Heart right ventricle (tissue), 16 donors: ENCODE measurements around the gene TLN1. TPM values are rescaled to one million over a fixed set of nuclear protein-coding genes. Genes with fewer than 3 reads are reported as not detected.
A peak's percentile ranks its signal among the peaks of the same experiment; 100 is the strongest.

Experiments used
- ATAC-seq, 8 donors: fragments of 200-7000 bp; cut with Tn5 transposase; one replicate each; pipeline ENCODE4 v1.9.1; 2020; ENCODE audit warnings: mild to moderate bottlenecking in 8 of 8, moderate library complexity in 8 of 8, moderate number of reproducible peaks in 1 of 8
- DNase-seq, 2 donors: peaks; one replicate each; pipeline ENCODE4 v3.0.0-alpha.2; 2020
- H3K27ac ChIP-seq, 10 donors: fragments of 200-600 bp; sonication (generic) in 2 of 10; one replicate each; pipeline versions ENCODE4 v1.5.0 to v1.8.0; 2020 to 2022; ENCODE audit warnings: mild to moderate bottlenecking in 3 of 10
- H3K27me3 ChIP-seq, 7 donors: fragments of 200-600 bp; one replicate each; pipeline ENCODE4 v1.8.0; 2021 to 2022; ENCODE audit warnings: mild to moderate bottlenecking in 2 of 7
- H3K36me3 ChIP-seq, 9 donors: fragments of 200-600 bp; sonication (generic) in 1 of 9; one replicate each; pipeline versions ENCODE4 v1.5.0 to v1.8.0; 2020 to 2022; ENCODE audit warnings: mild to moderate bottlenecking in 2 of 9
- H3K4me1 ChIP-seq, 9 donors: fragments of 200-600 bp; sonication (generic) in 1 of 9; one replicate each; pipeline versions ENCODE4 v1.5.0 to v1.8.0; 2020 to 2022; ENCODE audit warnings: mild to moderate bottlenecking in 4 of 9
- H3K4me3 ChIP-seq, 10 donors: fragments of 200-600 bp; sonication (generic) in 2 of 10; one replicate each; pipeline versions ENCODE4 v1.5.0 to v1.8.0; 2020 to 2022; ENCODE audit warnings: mild to moderate bottlenecking in 7 of 10, moderate library complexity in 2 of 10
- H3K9me3 ChIP-seq, 11 donors: fragments of 200-600 bp in 10 of 11; sonication (generic) in 2 of 11; one replicate each; pipeline versions ENCODE4 v1.5.0 to v1.8.0; 2013 to 2022; ENCODE audit warnings: mild to moderate bottlenecking in 2 of 11, control low read depth in 1 of 11, moderate library complexity in 1 of 11
- CTCF ChIP-seq, 9 donors: fragments of 200-600 bp; sonication (generic) in 2 of 9; IDR thresholded peaks; one replicate each; pipeline versions ENCODE4 v1.5.0 to v1.8.0; 2021 to 2022; ENCODE audit warnings: antibody characterized with exemption in 9 of 9, mild to moderate bottlenecking in 5 of 9, moderate library complexity in 1 of 9
- WGBS, 2 donors: extraction: QIAGEN DNeasy Blood & Tissue Kit; methylation state at CpG; one replicate each; pipeline ENCODE4 v1.1.7; 2013; ENCODE audit warnings: inconsistent platforms in 1 of 2; 5-methylcytosine and 5-hydroxymethylcytosine counted together
- intact Hi-C, 10 donors: fragments of 100-400 bp; cut with DNase I; formaldehyde crosslinking; loops; one replicate each; pipeline versions ENCODE4 v1.11.1 to v1.14.2; 2022
- polyA plus RNA-seq, 2 donors: library from polyadenylated mRNA; stranded (reverse); fragments of 200-250 nt; gene quantifications; one replicate each; pipeline ENCODE4 v1.2.3, GENCODE V29; 2013
- total RNA-seq, 10 donors: library from RNA; stranded (reverse); fragmentation: NEBNext Ultra II Directional in 3 of 10; extraction: Animal tissue kit (Norgen Biotek cat#: 25700) in 3 of 10; gene quantifications; one replicate each; pipeline versions ENCODE4 v1.2.1 to v1.2.4, GENCODE V29; 2021 to 2023
- donor health status: Arrhythmogenic right ventricular cardiomyopathy.
- donor health status: ischemic (EF 13 %, LVEDD 7.1; RV severe dilation, severe dysfunction).
- donor health status: healthy with polysubstance abuse.
- donor health status: DM: no; HTN: yes; CAD: no.
- donor health status: DM: no; HTN: no; CAD: no.
- donor health status: ischemic (EF 25% LVEDD 6.9; RV normal size, moderate dysfunction).
- donor health status: ischemic (EF 25% LVEDD 5.7; RV mildly dilated, moderate dysfunction).
- donor health status: healthy.
- donor health status: DM: yes; HTN: yes; CAD: no.
- donor health status: Ischemic cardiomyopathy.
- donor health status: ischemic (EF 35%, LVEDD 5.7; RV mildly dilated, moderate dysfunction).
- donor health status: nonischemic (EF 11% LVEDD 7.7; RV severe dilation, severe dysfunction).
- donor health status: DM: yes; HTN: yes; CAD: no.
- donor health status: PGD.
- donor health status: ischemic (EF 29% LVEDD 5.4; RV normal size, mild dysfunction).
- donor health status: nonischemic (EF 23%, LVEDD 6.1; RV moderate dilation, normal function).

TLN1 gene
- total and polyA plus RNA-seq, 12 donors: 99.6 to 323 (median 238) TPM

DNA sequence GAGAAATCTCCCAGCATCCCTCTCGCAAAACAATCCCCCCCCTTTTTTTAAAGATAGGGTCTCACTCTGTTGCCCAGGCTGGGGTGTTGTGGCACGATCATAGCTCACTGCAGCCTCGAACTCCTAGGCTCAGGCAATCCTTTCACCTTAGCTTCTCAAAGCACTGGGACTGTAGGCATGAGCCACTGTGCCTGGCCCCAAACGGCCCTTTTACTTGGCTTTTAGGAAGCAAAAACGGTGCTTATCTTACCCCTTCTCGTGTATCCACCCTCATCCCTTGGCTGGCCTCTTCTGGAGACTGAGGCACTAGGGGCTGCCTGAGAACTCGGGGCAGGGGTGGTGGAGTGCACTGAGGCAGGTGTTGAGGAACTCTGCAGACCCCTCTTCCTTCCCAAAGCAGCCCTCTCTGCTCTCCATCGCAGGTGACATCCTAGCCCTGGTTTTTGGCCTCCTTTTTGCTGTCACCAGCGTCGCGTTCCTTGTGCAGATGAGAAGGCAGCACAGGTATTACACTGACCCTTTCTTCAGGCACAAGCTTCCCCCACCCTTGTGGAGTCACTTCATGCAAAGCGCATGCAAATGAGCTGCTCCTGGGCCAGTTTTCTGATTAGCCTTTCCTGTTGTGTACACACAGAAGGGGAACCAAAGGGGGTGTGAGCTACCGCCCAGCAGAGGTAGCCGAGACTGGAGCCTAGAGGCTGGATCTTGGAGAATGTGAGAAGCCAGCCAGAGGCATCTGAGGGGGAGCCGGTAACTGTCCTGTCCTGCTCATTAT lies 51.5 kb downstream of the TLN1 start:
- no peak for ATAC-seq
- intact Hi-C loops: no loop called here
- Histone ChIP-seq H3K36me3 (peaks cover 0 to 45% (median 31%) of the 10 kb centered on the region in 9 donors), H3K4me1 (peaks cover 7 to 31% (median 10%) of the 10 kb centered on the region in 9 donors), H3K9me3 (no peaks in the 10 kb centered on the region), H3K27me3 (peaks cover 0 to 10% (median 0%) of the 10 kb centered on the region in 7 donors), H3K4me3 (no peak overlapping the region), H3K27ac (no peak overlapping the region)
- no peak for DNase-seq
- WGBS, 2 donors: 48 to 51% methylated on average over 15 of the region's 15 CpGs
- no peak for TF ChIP-seq CTCF (IDR thresholded peaks at IDR 0.05)

DNA sequence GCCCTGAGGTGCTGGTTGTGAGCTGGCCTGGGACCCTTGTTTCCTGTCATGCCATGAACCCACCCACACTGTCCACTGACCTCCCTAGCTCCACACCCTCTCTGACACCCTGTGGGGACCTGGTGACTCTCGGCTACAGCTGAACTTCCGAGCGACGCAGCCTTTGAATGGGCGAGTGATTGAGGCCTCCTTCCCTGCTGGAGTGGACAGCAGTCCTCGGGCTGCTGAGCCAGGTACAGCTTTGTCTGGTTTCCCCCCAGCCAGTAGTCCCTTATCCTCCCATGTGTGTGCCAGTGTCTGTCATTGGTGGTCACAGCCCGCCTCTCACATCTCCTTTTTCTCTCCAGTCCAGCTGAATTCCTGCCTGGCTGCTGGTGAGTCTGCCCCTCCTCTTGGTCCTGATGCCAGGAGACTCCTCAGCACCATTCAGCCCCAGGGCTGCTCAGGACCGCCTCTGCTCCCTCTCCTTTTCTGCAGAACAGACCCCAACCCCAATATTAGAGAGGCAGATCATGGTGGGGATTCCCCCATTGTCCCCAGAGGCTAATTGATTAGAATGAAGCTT lies 52.1 kb downstream of the TLN1 start:
- peaks cover 1 to 26% (median 13%) of the 10 kb centered on the region in 9 donors for H3K4me1 ChIP-seq
- no peak for DNase-seq
- ATAC-seq: no peak
- H3K27me3 ChIP-seq: peaks cover 0 to 16% (median 0%) of the 10 kb centered on the region in 7 donors
- 77 to 85% methylated on average over 8 of the region's 8 CpGs for WGBS, 2 donors
- TF ChIP-seq CTCF (IDR thresholded peaks at IDR 0.05): no peak
- H3K27ac ChIP-seq: no peak overlapping the region
- no peaks in the 10 kb centered on the region for H3K9me3 ChIP-seq
- peaks cover 0 to 38% (median 24%) of the 10 kb centered on the region in 9 donors for H3K36me3 ChIP-seq
- intact Hi-C loops: no loop called here
- no peak overlapping the region for H3K4me3 ChIP-seq

- Histone ChIP-seq H3K4me1 (peaks cover 0 to 19% (median 13%) of the 10 kb centered on the region in 9 donors), H3K9me3 (no peaks in the 10 kb centered on the region), H3K27ac (no peak overlapping the region), H3K36me3 (peaks cover 0 to 31% (median 18%) of the 10 kb centered on the region in 9 donors), H3K4me3 (no peak overlapping the region), H3K27me3 (peaks cover 0 to 16% (median 0%) of the 10 kb centered on the region in 7 donors)
- no peak for TF ChIP-seq CTCF (IDR thresholded peaks at IDR 0.05)
- intact Hi-C loops: no loop called here
- 90 to 94% methylated on average over 5 of the region's 5 CpGs for WGBS, 2 donors
- DNase-seq: no peak
- ATAC-seq: no peak
Observed at GRCh38 chr9:35679091-35679490, 52.9 kb downstream of the TLN1 start.

DNA sequence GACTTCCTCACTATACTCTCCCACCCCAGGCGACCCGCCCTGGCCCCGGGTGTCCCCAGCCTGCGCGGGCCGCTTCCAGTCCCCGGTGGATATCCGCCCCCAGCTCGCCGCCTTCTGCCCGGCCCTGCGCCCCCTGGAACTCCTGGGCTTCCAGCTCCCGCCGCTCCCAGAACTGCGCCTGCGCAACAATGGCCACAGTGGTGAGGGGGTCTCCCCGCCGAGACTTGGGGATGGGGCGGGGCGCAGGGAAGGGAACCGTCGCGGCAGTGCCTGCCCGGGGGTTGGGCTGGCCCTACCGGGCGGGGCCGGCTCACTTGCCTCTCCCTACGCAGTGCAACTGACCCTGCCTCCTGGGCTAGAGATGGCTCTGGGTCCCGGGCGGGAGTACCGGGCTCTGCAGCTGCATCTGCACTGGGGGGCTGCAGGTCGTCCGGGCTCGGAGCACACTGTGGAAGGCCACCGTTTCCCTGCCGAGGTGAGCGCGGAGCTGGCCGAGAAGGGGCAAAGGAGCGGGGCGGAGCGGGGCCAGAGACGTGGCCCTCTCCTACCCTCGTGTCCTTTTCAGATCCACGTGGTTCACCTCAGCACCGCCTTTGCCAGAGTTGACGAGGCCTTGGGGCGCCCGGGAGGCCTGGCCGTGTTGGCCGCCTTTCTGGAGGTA lies 56.1 kb downstream of the TLN1 start:
- Histone ChIP-seq H3K27ac (peak overlapping the region in 3 of 10 donors; percentile 20 to 39 (median 25)), H3K36me3 (no peaks in the 10 kb centered on the region), H3K4me3 (peak overlapping the region; percentile 20 to 75 (median 58)), H3K4me1 (peaks cover 0 to 23% (median 13%) of the 10 kb centered on the region in 9 donors), H3K27me3 (peaks cover 0 to 16% (median 0%) of the 10 kb centered on the region in 7 donors), H3K9me3 (no peaks in the 10 kb centered on the region)
- peak; percentile 49 to 64 for DNase-seq
- intact Hi-C loops: no loop called here
- 4% methylated on average over 48 to 51 of the region's 51 CpGs for WGBS, 2 donors
- peak; percentile 49 to 75 (median 60) for ATAC-seq
- TF ChIP-seq CTCF (IDR thresholded peaks at IDR 0.05): peak in 1 of 9 donors; percentile 19
